Measurements from ENCODE around the gene SMAD9. TPM values are rescaled to one million over a fixed set of nuclear protein-coding genes. Genes with fewer than 3 reads are reported as not detected.

SMAD9 gene
- total RNA-seq, 5 donors from 2014 or later (not counting 1 experiment from before 2014, with no cell fraction given) = 0.09 to 0.35 TPM; not detected in 3

GRCh38 chr13:36950330-36950729, 30.3 kb upstream of the SMAD9 start:
- ATAC-seq (replicated peaks in 1 of 4) = no peak
- no peaks in the 10 kb centered on the region for H3K9me3 ChIP-seq
- H3K36me3 ChIP-seq (ENCODE audit: control insufficient read depth in 2 of 2, extremely low read depth in 1 of 2, insufficient read depth in 1 of 2, low read length in 1 of 2) = peaks cover 5 to 27% of the 10 kb centered on the region in 2 donors
- peaks cover 60% of the 10 kb centered on the region for H3K36me3 Mint-ChIP-seq
- 96% methylated on average over 4 of the region's 4 CpGs for WGBS (ENCODE audit: insufficient coverage)
- peaks cover 0 to 3% (median 2%) of the 10 kb centered on the region in 3 donors for H3K9me3 Mint-ChIP-seq
- no peak overlapping the region for H3K4me3 Mint-ChIP-seq
- H3K27ac Mint-ChIP-seq = no peak overlapping the region
- no peaks in the 10 kb centered on the region for H3K4me1 ChIP-seq (ENCODE audit: control insufficient read depth in 1 of 2, extremely low read depth in 1 of 2, insufficient read depth in 2 of 2, low read length in 2 of 2)
- H3K4me3 ChIP-seq (ENCODE audit: control insufficient read depth in 1 of 2, extremely low read depth in 1 of 2, low read length in 1 of 2) = no peak overlapping the region
- no peaks in the 10 kb centered on the region for H3K27me3 Mint-ChIP-seq
- DNase-seq = no peak
- ChIA-PET POLR2A (no interaction called here), CTCF (no interaction called here)
- no peaks in the 10 kb centered on the region for H3K27me3 ChIP-seq (replicated peaks in 1 of 2; ENCODE audit: control insufficient read depth in 2 of 2, extremely low read depth in 1 of 2, insufficient read depth in 2 of 2, low read length in 1 of 2)
- peaks cover 0 to 4% (median 0%) of the 10 kb centered on the region in 3 donors for H3K4me1 Mint-ChIP-seq
- no peak overlapping the region for H3K27ac ChIP-seq (ENCODE audit: low read length)

GRCh38 chr13:36945078-36945477, 25.0 kb upstream of the SMAD9 start:
- POLR2A ChIA-PET = no interaction called here
- no peaks in the 10 kb centered on the region for H3K27me3 ChIP-seq (replicated peaks in 1 of 2; ENCODE audit: control insufficient read depth in 2 of 2, extremely low read depth in 1 of 2, insufficient read depth in 2 of 2, low read length in 1 of 2)
- no peaks in the 10 kb centered on the region for H3K4me1 Mint-ChIP-seq
- H3K4me3 Mint-ChIP-seq = no peak overlapping the region
- peaks cover 4 to 20% (median 12%) of the 10 kb centered on the region in 3 donors for H3K9me3 Mint-ChIP-seq
- no peak overlapping the region for H3K27ac Mint-ChIP-seq
- CTCF ChIA-PET = no interaction called here
- 84% methylated on average over 2 of the region's 3 CpGs for WGBS (ENCODE audit: insufficient coverage)
- no peaks in the 10 kb centered on the region for H3K9me3 ChIP-seq
- peaks cover 26% of the 10 kb centered on the region for H3K36me3 Mint-ChIP-seq
- peaks cover 0 to 1% of the 10 kb centered on the region in 2 donors for H3K27me3 Mint-ChIP-seq
- H3K4me3 ChIP-seq (ENCODE audit: control insufficient read depth in 1 of 2, extremely low read depth in 1 of 2, low read length in 1 of 2) = no peak overlapping the region
- H3K4me1 ChIP-seq (ENCODE audit: control insufficient read depth in 1 of 2, extremely low read depth in 1 of 2, insufficient read depth in 2 of 2, low read length in 2 of 2) = no peaks in the 10 kb centered on the region
- ATAC-seq (replicated peaks in 1 of 4) (no peak), DNase-seq (no peak)
- peaks cover 3 to 5% of the 10 kb centered on the region in 2 donors for H3K36me3 ChIP-seq (ENCODE audit: control insufficient read depth in 2 of 2, extremely low read depth in 1 of 2, insufficient read depth in 1 of 2, low read length in 1 of 2)
- H3K27ac ChIP-seq (ENCODE audit: low read length) = no peak overlapping the region

- 80% methylated on average over 2 of the region's 7 CpGs for WGBS (ENCODE audit: insufficient coverage)
- H3K27ac ChIP-seq (ENCODE audit: low read length) = no peak overlapping the region
- peaks cover 0 to 2% (median 1%) of the 10 kb centered on the region in 3 donors for H3K4me1 Mint-ChIP-seq
- no peak overlapping the region for H3K4me3 ChIP-seq (ENCODE audit: control insufficient read depth in 1 of 2, extremely low read depth in 1 of 2, low read length in 1 of 2)
- ChIA-PET CTCF (no interaction called here), POLR2A (no interaction called here)
- no peak overlapping the region for H3K4me3 Mint-ChIP-seq
- H3K36me3 Mint-ChIP-seq = no peaks in the 10 kb centered on the region
- H3K27ac Mint-ChIP-seq = no peak overlapping the region
- ATAC-seq (replicated peaks in 1 of 4) (no peak), DNase-seq (no peak)
- H3K27me3 ChIP-seq (replicated peaks in 1 of 2; ENCODE audit: control insufficient read depth in 2 of 2, extremely low read depth in 1 of 2, insufficient read depth in 2 of 2, low read length in 1 of 2) = peaks cover 6 to 8% of the 10 kb centered on the region in 2 experiments
- H3K4me1 ChIP-seq (ENCODE audit: control insufficient read depth in 1 of 2, extremely low read depth in 1 of 2, insufficient read depth in 2 of 2, low read length in 2 of 2) = no peaks in the 10 kb centered on the region
- H3K9me3 ChIP-seq = no peaks in the 10 kb centered on the region
- no peaks in the 10 kb centered on the region for H3K36me3 ChIP-seq (ENCODE audit: control insufficient read depth in 2 of 2, extremely low read depth in 1 of 2, insufficient read depth in 1 of 2, low read length in 1 of 2)
- H3K9me3 Mint-ChIP-seq = peaks cover 0 to 3% (median 0%) of the 10 kb centered on the region in 3 donors
- H3K27me3 Mint-ChIP-seq = peaks cover 31 to 39% of the 10 kb centered on the region in 2 donors
Measured at GRCh38 chr13:36925603-36926002, 5.6 kb upstream of the SMAD9 start.

DNA sequence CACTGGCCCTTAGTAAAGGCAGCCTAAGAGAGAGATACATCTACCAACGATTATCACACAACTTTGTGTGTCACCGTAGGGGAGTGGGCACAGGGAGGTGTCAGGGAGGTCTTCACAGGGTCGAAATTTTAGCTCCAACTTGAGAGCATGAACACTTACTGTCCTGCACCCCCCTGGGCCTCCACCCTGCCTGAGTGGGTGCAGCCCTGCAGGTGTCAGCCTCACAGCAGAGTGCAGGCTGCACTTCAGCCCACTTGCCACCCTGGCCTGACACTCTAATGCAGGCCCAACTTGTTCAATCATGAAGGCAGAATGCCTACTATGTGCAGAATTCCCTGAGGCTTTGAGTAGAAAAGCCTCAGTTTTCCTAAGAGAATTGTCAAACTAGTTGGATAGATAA, 4.0 kb upstream of the SMAD9 start:
- peaks cover 6 to 18% of the 10 kb centered on the region in 2 experiments for H3K27me3 ChIP-seq (replicated peaks in 1 of 2; ENCODE audit: control insufficient read depth in 2 of 2, extremely low read depth in 1 of 2, insufficient read depth in 2 of 2, low read length in 1 of 2)
- H3K4me1 Mint-ChIP-seq = peaks cover 0 to 8% (median 7%) of the 10 kb centered on the region in 3 donors
- ChIA-PET CTCF (no interaction called here), POLR2A (no interaction called here)
- no peaks in the 10 kb centered on the region for H3K9me3 Mint-ChIP-seq
- DNase-seq = no peak
- no peaks in the 10 kb centered on the region for H3K9me3 ChIP-seq
- H3K4me3 Mint-ChIP-seq = no peak overlapping the region
- H3K27me3 Mint-ChIP-seq = peaks cover 33 to 36% of the 10 kb centered on the region in 2 donors
- H3K27ac ChIP-seq (ENCODE audit: low read length) = no peak overlapping the region
- ATAC-seq (replicated peaks in 1 of 4) = no peak
- no peaks in the 10 kb centered on the region for H3K36me3 Mint-ChIP-seq
- WGBS (ENCODE audit: insufficient coverage) = no CpG with 5 or more reads among the region's 3 CpGs
- H3K4me3 ChIP-seq (ENCODE audit: control insufficient read depth in 1 of 2, extremely low read depth in 1 of 2, low read length in 1 of 2) = no peak overlapping the region
- H3K4me1 ChIP-seq (ENCODE audit: control insufficient read depth in 1 of 2, extremely low read depth in 1 of 2, insufficient read depth in 2 of 2, low read length in 2 of 2) = peaks cover 2 to 8% of the 10 kb centered on the region in 2 experiments
- no peaks in the 10 kb centered on the region for H3K36me3 ChIP-seq (ENCODE audit: control insufficient read depth in 2 of 2, extremely low read depth in 1 of 2, insufficient read depth in 1 of 2, low read length in 1 of 2)
- H3K27ac Mint-ChIP-seq = no peak overlapping the region

GRCh38 chr13:36921631-36922301, 1.7 kb upstream of the SMAD9 start:
- WGBS (ENCODE audit: insufficient coverage) = 100% methylated on average over 1 of the region's 10 CpGs
- ATAC-seq (replicated peaks in 1 of 4) (no peak), DNase-seq (no peak)
- POLR2A ChIA-PET = no interaction called here
- Mint-ChIP-seq H3K27ac (no peak overlapping the region), H3K27me3 (peaks cover 46 to 53% of the 10 kb centered on the region in 2 donors), H3K4me1 (peaks cover 0 to 12% (median 11%) of the 10 kb centered on the region in 3 donors), H3K4me3 (no peak overlapping the region), H3K9me3 (no peaks in the 10 kb centered on the region), H3K36me3 (no peaks in the 10 kb centered on the region)
- no peak overlapping the region for H3K27ac ChIP-seq (ENCODE audit: low read length)
- H3K27me3 ChIP-seq (replicated peaks in 1 of 2; ENCODE audit: control insufficient read depth in 2 of 2, extremely low read depth in 1 of 2, insufficient read depth in 2 of 2, low read length in 1 of 2) = peaks cover 6 to 20% of the 10 kb centered on the region in 2 experiments
- no peaks in the 10 kb centered on the region for H3K9me3 ChIP-seq
- H3K4me1 ChIP-seq (ENCODE audit: control insufficient read depth in 1 of 2, extremely low read depth in 1 of 2, insufficient read depth in 2 of 2, low read length in 2 of 2) = peaks cover 2 to 8% of the 10 kb centered on the region in 2 experiments
- H3K36me3 ChIP-seq (ENCODE audit: control insufficient read depth in 2 of 2, extremely low read depth in 1 of 2, insufficient read depth in 1 of 2, low read length in 1 of 2) = no peaks in the 10 kb centered on the region
- CTCF ChIA-PET = no interaction called here
- no peak overlapping the region for H3K4me3 ChIP-seq (ENCODE audit: control insufficient read depth in 1 of 2, extremely low read depth in 1 of 2, low read length in 1 of 2)

- CTCF ChIA-PET = no interaction called here
- Mint-ChIP-seq H3K4me3 (peak overlapping the region; percentile 67 to 78 (median 71)), H3K4me1 (peaks cover 0 to 12% (median 11%) of the 10 kb centered on the region in 3 donors), H3K36me3 (no peaks in the 10 kb centered on the region), H3K27me3 (peaks cover 51 to 60% of the 10 kb centered on the region in 2 donors), H3K27ac (no peak overlapping the region), H3K9me3 (no peaks in the 10 kb centered on the region)
- WGBS (ENCODE audit: insufficient coverage) = 93% methylated on average over 7 of the region's 9 CpGs
- ATAC-seq (replicated peaks in 1 of 4) = no peak
- POLR2A ChIA-PET = no interaction called here
- no peak for DNase-seq
- H3K27me3 ChIP-seq (replicated peaks in 1 of 2; ENCODE audit: control insufficient read depth in 2 of 2, extremely low read depth in 1 of 2, insufficient read depth in 2 of 2, low read length in 1 of 2) = peaks cover 8 to 23% of the 10 kb centered on the region in 2 experiments
- H3K4me1 ChIP-seq (ENCODE audit: control insufficient read depth in 1 of 2, extremely low read depth in 1 of 2, insufficient read depth in 2 of 2, low read length in 2 of 2) = peaks cover 2 to 8% of the 10 kb centered on the region in 2 experiments
- H3K36me3 ChIP-seq (ENCODE audit: control insufficient read depth in 2 of 2, extremely low read depth in 1 of 2, insufficient read depth in 1 of 2, low read length in 1 of 2) = no peaks in the 10 kb centered on the region
- no peak overlapping the region for H3K27ac ChIP-seq (ENCODE audit: low read length)
- no peaks in the 10 kb centered on the region for H3K9me3 ChIP-seq
- no peak overlapping the region for H3K4me3 ChIP-seq (ENCODE audit: control insufficient read depth in 1 of 2, extremely low read depth in 1 of 2, low read length in 1 of 2)
Measured at GRCh38 chr13:36920616-36921185, 663 bp upstream of the SMAD9 start.

Data from T-cell (primary cell).